Measurements from ENCODE around the gene TIMELESS.

TIMELESS gene

DNA sequence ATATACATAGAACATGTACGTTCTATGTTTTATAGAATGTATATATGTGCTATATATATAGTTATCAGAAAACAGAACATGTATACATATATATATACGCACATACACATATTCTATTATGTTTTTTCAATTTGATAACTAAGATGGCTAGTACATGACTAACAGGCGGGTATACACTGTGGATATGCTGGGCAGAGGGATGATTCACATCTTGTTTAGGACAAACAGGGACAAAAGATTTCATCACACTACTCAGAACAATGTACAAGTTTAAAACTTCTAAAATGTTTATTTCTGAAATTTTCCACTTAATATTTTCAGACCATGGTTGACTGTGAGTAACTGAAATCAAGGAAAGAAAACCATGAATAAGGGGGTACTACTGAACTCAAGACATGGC is 17.4 kb downstream of the TIMELESS start:
- TF ChIP-seq, protein P1, sequence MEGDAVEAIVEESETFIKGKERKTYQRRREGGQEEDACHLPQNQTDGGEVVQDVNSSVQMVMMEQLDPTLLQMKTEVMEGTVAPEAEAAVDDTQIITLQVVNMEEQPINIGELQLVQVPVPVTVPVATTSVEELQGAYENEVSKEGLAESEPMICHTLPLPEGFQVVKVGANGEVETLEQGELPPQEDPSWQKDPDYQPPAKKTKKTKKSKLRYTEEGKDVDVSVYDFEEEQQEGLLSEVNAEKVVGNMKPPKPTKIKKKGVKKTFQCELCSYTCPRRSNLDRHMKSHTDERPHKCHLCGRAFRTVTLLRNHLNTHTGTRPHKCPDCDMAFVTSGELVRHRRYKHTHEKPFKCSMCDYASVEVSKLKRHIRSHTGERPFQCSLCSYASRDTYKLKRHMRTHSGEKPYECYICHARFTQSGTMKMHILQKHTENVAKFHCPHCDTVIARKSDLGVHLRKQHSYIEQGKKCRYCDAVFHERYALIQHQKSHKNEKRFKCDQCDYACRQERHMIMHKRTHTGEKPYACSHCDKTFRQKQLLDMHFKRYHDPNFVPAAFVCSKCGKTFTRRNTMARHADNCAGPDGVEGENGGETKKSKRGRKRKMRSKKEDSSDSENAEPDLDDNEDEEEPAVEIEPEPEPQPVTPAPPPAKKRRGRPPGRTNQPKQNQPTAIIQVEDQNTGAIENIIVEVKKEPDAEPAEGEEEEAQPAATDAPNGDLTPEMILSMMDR (conservative IDR thresholded peaks at IDR 0.05; ENCODE audit: low read length), result no peak
- DNase-seq (ENCODE audit: low read depth), result no peak
- H3K4me3 ChIP-seq (ENCODE audit: low read length), result no peak overlapping the region

DNA sequence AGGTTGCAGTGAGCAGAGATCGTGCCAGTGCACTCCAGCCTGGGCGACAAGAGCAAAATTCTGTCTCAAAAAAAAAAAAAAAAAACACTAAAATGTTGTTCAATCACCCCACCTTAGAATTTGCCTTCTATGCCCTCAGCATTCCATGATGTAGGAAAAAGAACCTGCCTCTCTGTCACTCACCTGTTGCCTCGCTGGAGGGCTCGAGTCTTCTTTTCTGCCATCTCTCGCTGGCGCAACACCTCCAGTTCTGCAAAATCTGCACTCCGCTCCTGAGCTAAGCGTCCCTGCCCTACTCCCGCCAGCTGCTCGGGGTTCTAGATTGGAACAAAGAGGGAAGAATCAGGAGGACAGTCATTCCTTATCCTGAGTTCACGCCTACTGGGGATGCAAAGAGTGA is 17.9 kb downstream of the TIMELESS start:
- H3K4me3 ChIP-seq (ENCODE audit: low read length), result no peak overlapping the region
- TF ChIP-seq, protein P1 (conservative IDR thresholded peaks at IDR 0.05; ENCODE audit: low read length), result no peak
- no peak for DNase-seq (ENCODE audit: low read depth)

DNA sequence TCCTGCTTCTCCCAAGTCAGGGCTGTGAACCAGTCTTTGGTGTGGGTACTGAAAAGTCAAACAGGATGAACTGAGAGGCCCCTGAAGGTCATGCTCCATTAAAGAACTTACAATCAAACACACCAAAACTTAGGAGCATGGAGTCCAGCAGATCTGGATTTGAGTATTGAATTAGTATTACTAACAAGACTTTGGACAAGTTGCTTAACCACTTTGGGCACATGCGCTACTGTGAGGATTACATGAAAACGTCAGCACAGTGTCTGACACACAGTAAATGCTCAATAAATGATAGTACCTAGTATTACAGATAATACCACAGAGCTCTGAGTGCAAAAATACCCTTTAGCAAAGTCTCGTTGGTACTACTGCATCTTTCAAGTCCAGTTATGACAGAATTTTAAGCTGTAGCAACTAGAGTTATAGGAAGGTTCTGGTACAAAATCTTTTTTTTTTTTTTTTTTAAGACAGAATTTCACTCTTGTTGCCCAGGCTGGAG is 23.2 kb downstream of the TIMELESS start:
- DNase-seq (ENCODE audit: low read depth), result no peak
- H3K4me3 ChIP-seq (ENCODE audit: low read length), result no peak overlapping the region

DNA sequence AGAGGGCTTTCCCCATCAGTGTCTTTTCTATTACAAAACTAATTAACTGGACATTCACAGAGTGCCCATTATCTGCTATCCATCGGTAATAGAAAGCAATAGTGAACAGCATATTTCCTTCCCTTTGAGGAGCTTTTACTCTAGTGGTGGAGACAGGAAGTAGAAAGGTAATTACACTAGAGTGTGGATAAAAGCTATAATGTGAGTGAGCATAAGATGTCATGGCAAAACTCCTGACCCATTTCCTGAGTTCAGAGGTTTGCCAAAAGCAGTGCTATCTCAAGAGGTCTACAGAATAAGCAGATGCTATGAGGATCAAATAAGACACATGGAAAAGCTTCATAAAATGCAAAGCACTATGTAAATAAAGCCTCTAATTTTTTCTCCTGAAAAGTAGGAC is 24.0 kb downstream of the TIMELESS start:
- TF ChIP-seq, protein P1 (conservative IDR thresholded peaks at IDR 0.05; ENCODE audit: low read length), result no peak
- no peak overlapping the region for H3K4me3 ChIP-seq (ENCODE audit: low read length)
- DNase-seq (ENCODE audit: low read depth), result no peak

More for the DNA sequence above, 23.2 kb downstream of the TIMELESS start:
- TF ChIP-seq, protein P1 (conservative IDR thresholded peaks at IDR 0.05; ENCODE audit: low read length), result no peak

DNA sequence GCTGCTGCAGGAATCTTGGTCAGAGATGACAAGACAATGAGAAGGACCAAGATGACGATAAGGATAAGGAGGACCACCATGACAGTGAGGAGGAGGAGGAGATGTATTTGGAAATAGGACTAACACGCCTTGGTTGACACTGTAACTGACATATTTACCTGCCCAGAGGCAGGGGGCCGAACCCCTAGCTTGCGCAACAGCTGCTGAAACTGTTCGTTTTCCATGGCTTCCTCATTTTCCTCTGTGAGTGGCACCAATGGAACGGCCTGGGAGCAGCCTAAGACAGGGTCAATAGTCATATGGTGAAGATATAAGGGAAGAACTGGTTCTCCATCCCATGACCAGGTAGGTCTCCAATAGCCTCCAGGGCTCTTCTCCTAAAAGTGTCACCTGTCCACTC is 28.8 kb downstream of the TIMELESS start:
- TF ChIP-seq, protein P1 (conservative IDR thresholded peaks at IDR 0.05; ENCODE audit: low read length), result no peak
- no peak for DNase-seq (ENCODE audit: low read depth)
- H3K4me3 ChIP-seq (ENCODE audit: low read length), result no peak overlapping the region

DNA sequence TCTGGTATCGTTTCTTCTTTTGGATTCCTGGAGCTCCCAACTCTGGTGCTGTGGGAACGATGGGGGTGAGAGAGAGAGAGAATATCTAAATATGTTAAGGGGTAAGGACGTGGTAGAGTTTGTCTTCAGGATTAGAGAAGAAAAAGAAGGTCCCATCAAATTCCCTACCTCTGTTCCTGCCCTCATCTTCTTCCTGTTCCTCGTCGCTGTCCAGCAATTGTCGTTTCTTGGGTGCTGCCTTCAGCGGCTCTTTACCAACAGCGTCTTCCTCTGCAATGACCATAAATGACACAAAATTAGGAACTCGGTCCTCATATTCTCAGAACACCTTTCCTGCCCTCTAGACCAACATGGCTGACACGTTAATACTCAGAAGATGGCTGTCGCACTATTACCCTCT is 31.5 kb downstream of the TIMELESS start:
- DNase-seq (ENCODE audit: low read depth), result no peak
- H3K4me3 ChIP-seq (ENCODE audit: low read length), result no peak overlapping the region
- TF ChIP-seq, protein P1 (conservative IDR thresholded peaks at IDR 0.05; ENCODE audit: low read length), result no peak

DNA sequence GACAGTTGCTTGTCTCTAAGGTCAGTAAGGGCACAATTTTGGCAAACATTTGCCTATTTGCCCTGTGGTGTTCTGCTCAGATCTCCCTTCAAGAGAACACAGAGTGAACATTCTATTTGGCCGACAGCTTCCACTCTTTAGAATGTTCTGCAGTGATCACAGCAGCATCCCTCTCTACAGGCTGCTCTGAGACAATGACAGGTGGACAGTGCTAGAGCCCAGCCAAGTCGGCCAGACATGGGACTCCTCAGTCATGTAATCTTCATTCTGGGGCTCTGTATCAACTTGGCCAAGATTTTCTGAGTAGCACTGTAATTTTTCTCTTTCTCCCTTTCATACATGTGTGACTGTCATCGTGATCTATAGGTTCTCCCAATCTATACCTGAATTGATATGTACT is 34.8 kb downstream of the TIMELESS start:
- TF ChIP-seq, protein P1 (conservative IDR thresholded peaks at IDR 0.05; ENCODE audit: low read length), result no peak
- no peak overlapping the region for H3K4me3 ChIP-seq (ENCODE audit: low read length)
- no peak for DNase-seq (ENCODE audit: low read depth)
